K562 (cell line): ENCODE data around the gene ARRB2. TPM values are rescaled to one million over a fixed set of nuclear protein-coding genes. Genes with fewer than 3 reads are reported as not detected.

Experiments used
- ATAC-seq: fragments of 200-7000 bp; cut with Tn5 transposase; 3 replicates; pipeline ENCODE4 v1.9.1; 2020; ENCODE audit warnings: moderate library complexity
- BruUV-seq: library from RNA; stranded (reverse); fragments of 400-500 nt; replicated peaks from 2 replicates; lab custom pipeline; 2021; lab: Mats Ljungman, UMichigan
- CTCF ChIA-PET: fragments of 300-600 bp; formaldehyde crosslinking; extraction: SDS; loops from one replicate; lab custom pipeline; 2021; ENCODE audit warnings: low intra/inter-chr PET ratio; lab: Yijun Ruan, JAX
- POLR2A ChIA-PET: fragments of 300-600, 350-650 bp; sonication (Branson Sonifier 250); formaldehyde crosslinking; extraction: SDS; loops from one replicate; lab custom pipeline; 2021; ENCODE audit warnings: antibody characterized with exemption, inconsistent platforms; lab: Yijun Ruan, JAX
- DNase-seq, 4 experiments: peaks; one replicate each; pipeline versions ENCODE4 v3.0.0 to v3.0.0-alpha.2; 2011 to 2018; ENCODE audit warnings: low spot score in 3 of 4, mixed read lengths in 3 of 4; ENCODE audit errors: extremely low read depth in 1 of 4
- FAIRE-seq: peaks from 2 replicates; lab custom pipeline; 2011; peaks lifted over from hg19 to GRCh38; lab: Jason Lieb, UNC
- H2AFZ ChIP-seq: 2 replicates; pipeline ENCODE4 v1.6.0; 2011; ENCODE audit warnings: low read depth, low read length, control low read depth, inconsistent platforms
- H3K27ac ChIP-seq: fragments of 200-600 bp; 3 replicates; pipeline ENCODE4 v1.8.0; 2011; ENCODE audit warnings: low read depth, mild to moderate bottlenecking, control low read depth, inconsistent platforms, low read length, moderate library complexity, mixed read lengths; ENCODE audit errors: extremely low read depth
- H3K27me3 ChIP-seq, 2 experiments: fragments of 300-600 bp in 1 of 2; 2 replicates in 1 of 2; 3 replicates in 1 of 2; pipeline versions ENCODE4 v1.6.0 to v1.8.0; 2011; ENCODE audit warnings: inconsistent platforms in 2 of 2, low read length in 2 of 2, mild to moderate bottlenecking in 1 of 2, mixed read lengths in 1 of 2, moderate library complexity in 1 of 2; ENCODE audit not compliant: control insufficient read depth in 2 of 2, insufficient read depth in 2 of 2
- H3K36me3 ChIP-seq: fragments of 300-600 bp; 3 replicates; pipeline ENCODE4 v1.8.0; 2011; ENCODE audit warnings: mild to moderate bottlenecking, low read length, inconsistent platforms; ENCODE audit not compliant: control insufficient read depth, insufficient read depth
- H3K4me1 ChIP-seq, 2 experiments: fragments of 200-600 bp in 1 of 2; replicated peaks in 1 of 2; 2 replicates in 1 of 2; 3 replicates in 1 of 2; pipeline versions ENCODE4 v1.5.1 to v1.8.0; 2011; ENCODE audit warnings: inconsistent platforms in 2 of 2, low read length in 2 of 2, mild to moderate bottlenecking in 1 of 2, mixed read lengths in 1 of 2, moderate library complexity in 1 of 2; ENCODE audit not compliant: control insufficient read depth in 2 of 2, insufficient read depth in 2 of 2
- H3K4me2 ChIP-seq: 2 replicates; pipeline ENCODE4 v1.6.1; 2011; ENCODE audit warnings: low read length, control low read depth, inconsistent platforms, mixed read lengths; ENCODE audit not compliant: insufficient read depth
- H3K4me3 ChIP-seq: fragments of 200-600 bp; sonication (generic), shearing (Covaris generic); 2 replicates; pipeline ENCODE4 v1.5.1; 2016; ENCODE audit warnings: control low read depth, inconsistent platforms
- H3K79me2 ChIP-seq: fragments of 200-600 bp; 3 replicates; pipeline ENCODE4 v1.8.0; 2011; ENCODE audit warnings: low read length, inconsistent platforms; ENCODE audit not compliant: control insufficient read depth, insufficient read depth
- H3K9ac ChIP-seq, 2 experiments: 2 replicates each; pipeline versions ENCODE4 v1.6.0 to v1.6.1; 2011; ENCODE audit warnings: low read depth in 2 of 2, low read length in 2 of 2, control low read depth in 1 of 2, inconsistent platforms in 1 of 2, mild to moderate bottlenecking in 1 of 2, mixed read lengths in 1 of 2; ENCODE audit not compliant: insufficient read depth in 1 of 2
- H3K9me1 ChIP-seq: one replicate; pipeline ENCODE4 v1.6.0; 2011; ENCODE audit warnings: inconsistent platforms, mild to moderate bottlenecking, low read length, moderate library complexity; ENCODE audit not compliant: control insufficient read depth, insufficient read depth
- H3K9me3 ChIP-seq: replicated peaks from 2 replicates; pipeline ENCODE4 v1.5.1; 2011; ENCODE audit warnings: low read depth, low read length, inconsistent platforms; ENCODE audit not compliant: control insufficient read depth, insufficient read depth
- H4K20me1 ChIP-seq: replicated peaks from 2 replicates; pipeline ENCODE4 v1.6.1; 2011; ENCODE audit warnings: low read length, inconsistent platforms, mixed read lengths; ENCODE audit not compliant: control insufficient read depth, insufficient read depth
- AFF1 ChIP-seq, 2 experiments: fragments of 450-650 bp; IDR thresholded peaks; 2 replicates each; pipeline ENCODE4 v1.6.1; 2018; ENCODE audit warnings: mild to moderate bottlenecking in 2 of 2, low read depth in 1 of 2; ENCODE audit not compliant: partially characterized antibody in 2 of 2
- CTBP1 ChIP-seq: fragments of 450-650 bp; IDR thresholded peaks from 2 replicates; pipeline ENCODE4 v1.6.1; 2016; ENCODE audit warnings: borderline replicate concordance
- HNRNPUL1 ChIP-seq: fragments of 200-400 bp; formaldehyde crosslinking; IDR thresholded peaks from 2 replicates; pipeline ENCODE4 v1.6.1; 2017; ENCODE audit warnings: low read length
- KDM4B ChIP-seq, 2 experiments: fragments of 450-650 bp in 1 of 2; sonication (generic) in 1 of 2; IDR thresholded peaks; 2 replicates each; pipeline ENCODE4 v1.6.1; 2016 to 2017; ENCODE audit warnings: borderline replicate concordance in 2 of 2, antibody characterized with exemption in 1 of 2, low read depth in 1 of 2, mild to moderate bottlenecking in 1 of 2
- RB1 ChIP-seq: fragments of 450-650 bp; IDR thresholded peaks from 2 replicates; pipeline ENCODE4 v1.6.1; 2017; ENCODE audit warnings: low read depth, mild to moderate bottlenecking
- SFPQ ChIP-seq: fragments of 200-400 bp; formaldehyde crosslinking; IDR thresholded peaks from 2 replicates; pipeline ENCODE4 v1.6.1; 2017; ENCODE audit warnings: mild to moderate bottlenecking, low read depth, low read length, moderate library complexity
- TCF15 ChIP-seq: fragments of 250-450 bp; sonication (Bioruptor Pico); IDR thresholded peaks from 2 replicates; pipeline ENCODE4 v1.8.0; 2022; ENCODE audit warnings: moderate library complexity, mild to moderate bottlenecking, inconsistent platforms
- THRAP3 ChIP-seq: fragments of 450-650 bp; IDR thresholded peaks from 2 replicates; pipeline ENCODE4 v1.6.1; 2016; ENCODE audit warnings: mild to moderate bottlenecking, inconsistent platforms, borderline replicate concordance
- ZFX ChIP-seq: sonication (generic); formaldehyde crosslinking; IDR thresholded peaks from 2 replicates; pipeline ENCODE4 v1.8.0; 2022; ENCODE audit warnings: mild to moderate bottlenecking, missing genetic modification reagents, moderate library complexity
- ZNF197 ChIP-seq: fragments of 200-800 bp; sonication (Bioruptor generic); IDR thresholded peaks from 2 replicates; pipeline ENCODE4 v1.6.1; 2016; ENCODE audit warnings: low read depth, missing genetic modification characterization, missing compliant biosample characterization
- ZNF766 ChIP-seq: fragments of 200-800 bp; sonication (Bioruptor generic); conservative IDR thresholded peaks from 2 replicates; pipeline ENCODE4 v1.6.1; 2016; ENCODE audit warnings: missing genetic modification characterization, missing compliant biosample characterization
- ZNF785 ChIP-seq: fragments of 250-450 bp; sonication (Bioruptor Pico); IDR thresholded peaks from 2 replicates; pipeline ENCODE4 v1.4.0; 2020; ENCODE audit warnings: mild to moderate bottlenecking
- ZSCAN32 ChIP-seq: fragments of 450-650 bp; formaldehyde crosslinking; IDR thresholded peaks from 2 replicates; pipeline ENCODE4 v1.4.0; 2020; ENCODE audit warnings: mild to moderate bottlenecking, moderate library complexity
- WGBS: fragments of 100-300 bp; shearing (Covaris generic); methylation state at CpG from one replicate; pipeline ENCODE4 v1.1.6; 2016; ENCODE audit warnings: low coverage, mixed read lengths; ENCODE audit not compliant: insufficient coverage; ENCODE audit errors: missing lambda C conversion rate; 5-methylcytosine and 5-hydroxymethylcytosine counted together
- in situ Hi-C: fragments of 300-500 bp; cut with MboI; formaldehyde crosslinking; loops from 4 replicates; pipeline ENCODE4 v1.15.0; 2018; ENCODE audit warnings: inconsistent platforms, mixed read lengths
- intact Hi-C: fragments of 100-400 bp; cut with micrococcal nuclease; formaldehyde crosslinking; loops from 2 replicates; pipeline ENCODE4 v1.14.2; 2022
- polyA plus RNA-seq, 8 experiments: library from polyadenylated mRNA; depleted of rRNA in 4 of 8; stranded (reverse) in 5 of 8; unstranded in 3 of 8; fragments of >200 nt; fragmentation: Nextera tagmentation in 2 of 8; fragmentation: Illumina TruSeq in 1 of 8; extraction: Ambion mirVana in 2 of 8; extraction: Trizol in 1 of 8; gene quantifications; 2 replicates each; pipeline versions ENCODE4 v1.2.1 to v1.2.3, GENCODE V29; 2011 to 2014; ENCODE audit warnings: inconsistent platforms in 1 of 8, missing spikeins in 1 of 8
- total RNA-seq, 7 experiments: library from RNA; depleted of rRNA in 6 of 7; stranded (reverse); fragments of >200 nt in 6 of 7; fragmentation: Illumina TruSeq in 2 of 7; extraction: Trizol in 2 of 7; gene quantifications; 2 replicates each; pipeline versions ENCODE4 v1.2.1 to v1.2.3, GENCODE V29; 2011 to 2021; ENCODE audit warnings: low replicate concordance in 1 of 7

ARRB2 gene
- total and polyA plus RNA-seq, 9 of the 15 experiments (the other 6 are each of a cell fraction or from before 2014, with no cell fraction given): 0.79 to 15.3 (median 8.8) TPM

- no peak for TF ChIP-seq RB1
- no peak for TF ChIP-seq AFF1 (IDR thresholded peaks at IDR 0.05; ENCODE audit: low read depth in 1 of 2, partially characterized antibody in 2 of 2)
- TF ChIP-seq ZSCAN32: no peak
- no peak for TF ChIP-seq KDM4B (IDR thresholded peaks at IDR 0.05; ENCODE audit: borderline replicate concordance in 2 of 2, low read depth in 1 of 2)
- TF ChIP-seq, all 486 proteins: peak for 15
Observed at GRCh38 chr17:4739122-4740024, 28.9 kb downstream of the ARRB2 start, which contains the start of the genes CXCL16 and ZMYND15 (continued).

- peak overlapping the region in 1 of 2 experiments; percentile 83; a peak in 2 of 4 replicates for H3K9ac ChIP-seq
- peaks cover 15 to 46% of the 10 kb centered on the region in 2 experiments for H3K27me3 ChIP-seq
- DNase-seq: no peak
- TF ChIP-seq TCF15 (no peak), ZFX (CRISPR knock-in tag) (no peak), ZNF766 (CRISPR knock-in tag) (no peak), ZNF197 (CRISPR knock-in tag) (no peak), THRAP3 (no peak), SFPQ (no peak), ZNF785 (CRISPR knock-in tag) (no peak), CTBP1 (no peak), HNRNPUL1 (no peak)
Observed at GRCh38 chr17:4740025-4740351, 29.6 kb downstream of the ARRB2 start.

More at GRCh38 chr17:4740025-4740351, 29.6 kb downstream of the ARRB2 start:
- Histone ChIP-seq H3K36me3 (no peaks in the 10 kb centered on the region), H3K79me2 (no peaks in the 10 kb centered on the region), H2AFZ (no peak overlapping the region), H3K4me2 (peak overlapping the region; percentile 72; the same call in 1 of the 2 replicates), H4K20me1 (no peaks in the 10 kb centered on the region), H3K9me3 (no peaks in the 10 kb centered on the region), H3K4me1 (peaks cover 4 to 17% of the 10 kb centered on the region in 2 experiments; a peak in 3 of 5 replicates), H3K9me1 (no peaks in the 10 kb centered on the region), H3K4me3 (peak overlapping the region; percentile 43), H3K27ac (no peak overlapping the region)
- ChIA-PET POLR2A (no interaction called here), CTCF (no interaction called here)
- BruUV-seq: no TSS peak
- ATAC-seq: no peak
- WGBS: 2% methylated on average over 8 of the region's 13 CpGs
- no peak for FAIRE-seq
- in situ Hi-C loops (no loop called here), intact Hi-C loops (no loop called here)
